HG02840 (cell line): ENCODE results near the gene NEK11.
"Not testable (repeated sequence)": the region's sequence is repeated elsewhere in the genome, so short reads cannot be mapped to it uniquely, and the experiment has no call there.

Experiments used
- ATAC-seq: cut with Tn5 transposase; IDR thresholded peaks from one replicate; pipeline ENCODE4 v1.9.1; 2021; ENCODE audit warnings: mild to moderate bottlenecking, moderate library complexity, moderate number of reproducible peaks; ENCODE audit not compliant: unreplicated experiment, low FRiP score

Gene NEK11

GRCh38 chr3:131036986-131037385, 10.3 kb downstream of the NEK11 start:
- ATAC-seq: no peak

- ATAC-seq: no peak
Measured at GRCh38 chr3:131038326-131038725, 11.6 kb downstream of the NEK11 start.

GRCh38 chr3:131042271-131042985, 15.8 kb downstream of the NEK11 start:
- ATAC-seq: not testable (repeated sequence)

GRCh38 chr3:131047582-131047981, 20.9 kb downstream of the NEK11 start:
- ATAC-seq: no peak

- ATAC-seq: no peak
Measured at GRCh38 chr3:131048030-131048429, 21.4 kb downstream of the NEK11 start.

- no peak for ATAC-seq
Measured at GRCh38 chr3:131050001-131050400, 23.3 kb downstream of the NEK11 start.

- ATAC-seq: no peak
Measured at GRCh38 chr3:131053043-131053859, 26.6 kb downstream of the NEK11 start.

- no peak for ATAC-seq
Measured at GRCh38 chr3:131067983-131068382, 41.3 kb downstream of the NEK11 start.

GRCh38 chr3:131072099-131072559, 45.5 kb downstream of the NEK11 start:
- no peak for ATAC-seq

- ATAC-seq: no peak
Measured at GRCh38 chr3:131072845-131073244, 46.2 kb downstream of the NEK11 start.

- no peak for ATAC-seq
Measured at GRCh38 chr3:131075632-131076328, 49.1 kb downstream of the NEK11 start.

- no peak for ATAC-seq
Measured at GRCh38 chr3:131077904-131078303, 51.2 kb downstream of the NEK11 start.

- no peak for ATAC-seq
Measured at GRCh38 chr3:131079086-131079485, 52.4 kb downstream of the NEK11 start.

- no peak for ATAC-seq
Measured at GRCh38 chr3:131081224-131081623, 54.5 kb downstream of the NEK11 start.

GRCh38 chr3:131082246-131082645, 55.6 kb downstream of the NEK11 start:
- no peak for ATAC-seq

- ATAC-seq: no peak
Measured at GRCh38 chr3:131082871-131083863, 56.5 kb downstream of the NEK11 start.

GRCh38 chr3:131091768-131092167, 65.1 kb downstream of the NEK11 start:
- ATAC-seq: no peak

- ATAC-seq: no peak
Measured at GRCh38 chr3:131107637-131108433, 81.2 kb downstream of the NEK11 start.

- no peak for ATAC-seq
Measured at GRCh38 chr3:131109156-131109555, 82.5 kb downstream of the NEK11 start.
